Cardiac fibroblast (primary cell): Measurements from ENCODE around the gene SNED1.

Experiments used
- DNase-seq, 2 donors: peaks; one replicate each; pipeline versions ENCODE4 v3.0.0 to v3.0.0-alpha.2; 2010; ENCODE audit warnings: low read depth in 2 of 2
- H3K4me3 ChIP-seq, 2 donors: replicated peaks in 1 of 2; 1 replicate in 1 of 2; 2 replicates in 1 of 2; pipeline ENCODE4 v1.5.1; 2011; ENCODE audit warnings: low read depth in 2 of 2, low read length in 2 of 2, mild to moderate bottlenecking in 2 of 2, moderate library complexity in 1 of 2
- CTCF ChIP-seq: IDR thresholded peaks from one replicate; pipeline ENCODE4 v1.5.1; 2011; ENCODE audit warnings: low read depth, mild to moderate bottlenecking, low read length, inconsistent platforms

Gene SNED1

GRCh38 chr2:241115361-241115760 lies 116.9 kb downstream of the SNED1 start:
- TF ChIP-seq CTCF, result no peak
- DNase-seq, result no peak
- no peak overlapping the region for H3K4me3 ChIP-seq

- DNase-seq, result no peak
- no peak for TF ChIP-seq CTCF
- H3K4me3 ChIP-seq, result no peak overlapping the region
These were observed 118.5 kb downstream of the SNED1 start for GRCh38 chr2:241116606-241117560.

- no peak overlapping the region for H3K4me3 ChIP-seq
- no peak for DNase-seq
- no peak for TF ChIP-seq CTCF
These were observed 120.5 kb downstream of the SNED1 start for GRCh38 chr2:241118737-241119505.

GRCh38 chr2:241120440-241120839 lies 122.0 kb downstream of the SNED1 start:
- no peak for DNase-seq
- no peak for TF ChIP-seq CTCF
- H3K4me3 ChIP-seq, result no peak overlapping the region

- no peak for TF ChIP-seq CTCF
- H3K4me3 ChIP-seq, result no peak overlapping the region
- no peak for DNase-seq
These were observed 122.6 kb downstream of the SNED1 start for GRCh38 chr2:241121008-241121407.

GRCh38 chr2:241122376-241123002 lies 124.1 kb downstream of the SNED1 start:
- H3K4me3 ChIP-seq, result no peak overlapping the region
- no peak for DNase-seq
- no peak for TF ChIP-seq CTCF
